ENCODE measurements around the gene DDAH2.
"Not testable (repeated sequence)": the region's sequence is repeated elsewhere in the genome, so short reads cannot be mapped to it uniquely, and the experiment has no call there.

The DDAH2 gene

GRCh38 chr6:31712296-31712695 is 16.8 kb downstream of the DDAH2 start:
- TF ChIP-seq CTCF (conservative IDR thresholded peaks at IDR 0.05; ENCODE audit: low read depth, low read length): no peak
- DNase-seq (ENCODE audit: low read depth): no peak
- H3K4me3 ChIP-seq (ENCODE audit: low read depth, low read length): no peak overlapping the region

GRCh38 chr6:31711233-31711632 is 17.9 kb downstream of the DDAH2 start:
- no peak for TF ChIP-seq CTCF (conservative IDR thresholded peaks at IDR 0.05; ENCODE audit: low read depth, low read length)
- no peak overlapping the region for H3K4me3 ChIP-seq (ENCODE audit: low read depth, low read length)
- DNase-seq (ENCODE audit: low read depth): no peak

- H3K4me3 ChIP-seq (ENCODE audit: low read depth, low read length): no peak overlapping the region
- DNase-seq (ENCODE audit: low read depth): no peak
- no peak for TF ChIP-seq CTCF (conservative IDR thresholded peaks at IDR 0.05; ENCODE audit: low read depth, low read length)
These were observed 18.4 kb downstream of the DDAH2 start for GRCh38 chr6:31710523-31711219.

GRCh38 chr6:31709157-31709556 is 19.9 kb downstream of the DDAH2 start:
- not testable (repeated sequence) for DNase-seq (ENCODE audit: low read depth); H3K4me3 ChIP-seq (ENCODE audit: low read depth, low read length)

- no peak for TF ChIP-seq CTCF (conservative IDR thresholded peaks at IDR 0.05; ENCODE audit: low read depth, low read length)
- no peak overlapping the region for H3K4me3 ChIP-seq (ENCODE audit: low read depth, low read length)
- DNase-seq (ENCODE audit: low read depth): no peak
These were observed 20.9 kb downstream of the DDAH2 start for GRCh38 chr6:31708224-31708623.

GRCh38 chr6:31707701-31708100 is 21.4 kb downstream of the DDAH2 start:
- no peak overlapping the region for H3K4me3 ChIP-seq (ENCODE audit: low read depth, low read length)
- no peak for TF ChIP-seq CTCF (conservative IDR thresholded peaks at IDR 0.05; ENCODE audit: low read depth, low read length)
- no peak for DNase-seq (ENCODE audit: low read depth)

- no peak for DNase-seq (ENCODE audit: low read depth)
- H3K4me3 ChIP-seq (ENCODE audit: low read depth, low read length): no peak within 1 kb of the TSS
- no peak for TF ChIP-seq CTCF (conservative IDR thresholded peaks at IDR 0.05; ENCODE audit: low read depth, low read length)
These were observed 22.5 kb downstream of the DDAH2 start, which contains the start of gene LY6G6F for GRCh38 chr6:31706599-31706998. TSS of gene LY6G6F (plus strand) at chr6:31706866. CDS start at chr6:31706907, 41 bp downstream.

All from choroid plexus epithelial cell (primary cell).